Brain microvascular endothelial cell (primary cell): ENCODE data around the gene CDC14A.
"Not testable (repeated sequence)": the region's sequence is repeated elsewhere in the genome, so short reads cannot be mapped to it uniquely, and the experiment has no call there.

Experiments
- DNase-seq: peaks from one replicate; pipeline ENCODE4 v3.0.0-alpha.2; 2020
- H3K27ac ChIP-seq: fragments of 250-450 bp; sonication (Bioruptor Pico); 2 replicates; pipeline ENCODE4 v1.5.1; 2020; ENCODE audit warnings: mild to moderate bottlenecking, moderate library complexity
- H3K27me3 ChIP-seq: fragments of 250-450 bp; sonication (Bioruptor Pico); replicated peaks from 2 replicates; pipeline ENCODE4 v1.5.1; 2020; ENCODE audit warnings: mild to moderate bottlenecking
- H3K36me3 ChIP-seq: fragments of 250-450 bp; sonication (Bioruptor Pico); replicated peaks from 2 replicates; pipeline ENCODE4 v1.5.1; 2020; ENCODE audit warnings: mild to moderate bottlenecking
- H3K4me3 ChIP-seq: 2 replicates; pipeline ENCODE4 v1.5.1; 2011; ENCODE audit warnings: low read depth, mild to moderate bottlenecking, control low read depth, low read length, moderate library complexity
- CTCF ChIP-seq: IDR thresholded peaks from 2 replicates; pipeline ENCODE4 v1.5.1; 2011; ENCODE audit warnings: low read depth, mild to moderate bottlenecking, moderate library complexity, low read length, control low read depth, inconsistent platforms; ENCODE audit errors: missing control alignments
- in situ Hi-C: cut with HindIII; loops from 2 replicates; pipeline ENCODE4 v1.10.0; 2017; ENCODE audit warnings: low sequenced_read_pairs, low pct_ligation_motif_present

The CDC14A gene

GRCh38 chr1:100398648-100399047 lies 46.3 kb downstream of the CDC14A start:
- no peak for DNase-seq
- in situ Hi-C loops = no loop called here
- TF ChIP-seq CTCF = no peak
- no peak overlapping the region for H3K4me3 ChIP-seq
- no peaks in the 10 kb centered on the region for H3K36me3 ChIP-seq
- H3K27ac ChIP-seq = no peak overlapping the region
- H3K27me3 ChIP-seq = no peaks in the 10 kb centered on the region

- Histone ChIP-seq H3K27me3 (no peaks in the 10 kb centered on the region), H3K27ac (no peak overlapping the region), H3K36me3 (no peaks in the 10 kb centered on the region), H3K4me3 (no peak overlapping the region)
- in situ Hi-C loops = no loop called here
- DNase-seq = no peak
- no peak for TF ChIP-seq CTCF
These were observed 48.1 kb downstream of the CDC14A start for GRCh38 chr1:100400404-100400803.

GRCh38 chr1:100404821-100405220 lies 52.5 kb downstream of the CDC14A start:
- no peak for TF ChIP-seq CTCF
- Histone ChIP-seq H3K36me3 (no peaks in the 10 kb centered on the region), H3K27ac (no peak overlapping the region), H3K27me3 (no peaks in the 10 kb centered on the region), H3K4me3 (no peak overlapping the region)
- DNase-seq = no peak
- in situ Hi-C loops = no loop called here

- in situ Hi-C loops, H3K27me3 ChIP-seq, DNase-seq, H3K27ac ChIP-seq, H3K36me3 ChIP-seq, H3K4me3 ChIP-seq: not testable (repeated sequence)
These were observed 53.6 kb downstream of the CDC14A start for GRCh38 chr1:100405902-100406301.

GRCh38 chr1:100407390-100407789 lies 55.1 kb downstream of the CDC14A start:
- H3K27ac ChIP-seq, H3K4me3 ChIP-seq, H3K27me3 ChIP-seq, H3K36me3 ChIP-seq, in situ Hi-C loops, DNase-seq: not testable (repeated sequence)

- Histone ChIP-seq H3K4me3 (no peak overlapping the region), H3K27me3 (no peaks in the 10 kb centered on the region), H3K36me3 (no peaks in the 10 kb centered on the region), H3K27ac (no peak overlapping the region)
- no peak for DNase-seq
- in situ Hi-C loops = no loop called here
- TF ChIP-seq CTCF = no peak
These were observed 58.7 kb downstream of the CDC14A start for GRCh38 chr1:100411019-100411418.

- H3K4me3 ChIP-seq = no peak overlapping the region
- TF ChIP-seq CTCF = no peak
- no peak overlapping the region for H3K27ac ChIP-seq
- no peaks in the 10 kb centered on the region for H3K27me3 ChIP-seq
- in situ Hi-C loops = no loop called here
- H3K36me3 ChIP-seq = no peaks in the 10 kb centered on the region
- no peak for DNase-seq
These were observed 59.3 kb downstream of the CDC14A start for GRCh38 chr1:100411574-100411973.
